AG09319 (cell line): ENCODE measurements around the gene BAZ1A.

ENCODE experiments used
- DNase-seq: peaks from one replicate; pipeline ENCODE4 v3.0.0-alpha.2; 2010; ENCODE audit warnings: low read depth; ENCODE audit errors: extremely low read depth
- TF ChIP-seq, protein P1 (sequence below): IDR thresholded peaks from 2 replicates; pipeline ENCODE4 v1.5.1; 2011; ENCODE audit warnings: low read depth, mild to moderate bottlenecking, inconsistent platforms, low read length, moderate library complexity

The BAZ1A gene

DNA sequence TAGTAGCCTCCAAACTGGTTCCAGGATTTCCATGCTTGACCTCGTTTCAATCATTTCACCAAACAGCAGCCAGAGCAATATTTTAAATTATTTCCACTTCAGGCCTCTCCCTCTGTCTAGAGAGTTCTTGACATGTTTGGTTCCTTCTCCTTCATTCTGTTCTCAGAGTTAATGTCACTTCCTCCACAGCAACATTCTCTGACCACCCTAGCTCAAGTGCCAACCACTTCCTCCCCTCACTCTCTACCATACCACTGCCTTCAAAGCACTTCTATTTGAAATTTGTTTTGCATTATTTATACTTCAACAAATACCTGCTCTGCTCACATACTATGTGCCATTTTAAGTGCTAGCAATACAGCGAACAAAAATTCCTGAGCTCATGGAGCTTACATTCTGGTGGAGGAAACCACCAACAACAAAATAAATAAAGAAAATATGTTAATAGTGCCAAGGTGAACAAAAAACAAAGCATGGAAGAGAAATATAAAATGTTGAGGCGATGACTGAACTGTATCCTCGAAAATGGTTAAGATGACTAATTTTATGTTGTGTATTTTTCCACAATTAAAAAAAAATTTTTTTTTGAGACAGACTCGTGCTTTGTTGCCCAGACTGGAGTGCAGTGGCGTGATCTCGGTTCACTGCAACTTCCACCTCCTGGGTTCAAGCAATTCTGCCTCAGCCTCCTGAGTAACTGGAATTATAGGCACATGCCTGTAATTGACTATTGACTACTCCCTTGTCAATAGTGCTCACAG lies 17.3 kb downstream of the BAZ1A start:
- TF ChIP-seq, protein P1, sequence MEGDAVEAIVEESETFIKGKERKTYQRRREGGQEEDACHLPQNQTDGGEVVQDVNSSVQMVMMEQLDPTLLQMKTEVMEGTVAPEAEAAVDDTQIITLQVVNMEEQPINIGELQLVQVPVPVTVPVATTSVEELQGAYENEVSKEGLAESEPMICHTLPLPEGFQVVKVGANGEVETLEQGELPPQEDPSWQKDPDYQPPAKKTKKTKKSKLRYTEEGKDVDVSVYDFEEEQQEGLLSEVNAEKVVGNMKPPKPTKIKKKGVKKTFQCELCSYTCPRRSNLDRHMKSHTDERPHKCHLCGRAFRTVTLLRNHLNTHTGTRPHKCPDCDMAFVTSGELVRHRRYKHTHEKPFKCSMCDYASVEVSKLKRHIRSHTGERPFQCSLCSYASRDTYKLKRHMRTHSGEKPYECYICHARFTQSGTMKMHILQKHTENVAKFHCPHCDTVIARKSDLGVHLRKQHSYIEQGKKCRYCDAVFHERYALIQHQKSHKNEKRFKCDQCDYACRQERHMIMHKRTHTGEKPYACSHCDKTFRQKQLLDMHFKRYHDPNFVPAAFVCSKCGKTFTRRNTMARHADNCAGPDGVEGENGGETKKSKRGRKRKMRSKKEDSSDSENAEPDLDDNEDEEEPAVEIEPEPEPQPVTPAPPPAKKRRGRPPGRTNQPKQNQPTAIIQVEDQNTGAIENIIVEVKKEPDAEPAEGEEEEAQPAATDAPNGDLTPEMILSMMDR, result no peak
- no peak for DNase-seq

DNA sequence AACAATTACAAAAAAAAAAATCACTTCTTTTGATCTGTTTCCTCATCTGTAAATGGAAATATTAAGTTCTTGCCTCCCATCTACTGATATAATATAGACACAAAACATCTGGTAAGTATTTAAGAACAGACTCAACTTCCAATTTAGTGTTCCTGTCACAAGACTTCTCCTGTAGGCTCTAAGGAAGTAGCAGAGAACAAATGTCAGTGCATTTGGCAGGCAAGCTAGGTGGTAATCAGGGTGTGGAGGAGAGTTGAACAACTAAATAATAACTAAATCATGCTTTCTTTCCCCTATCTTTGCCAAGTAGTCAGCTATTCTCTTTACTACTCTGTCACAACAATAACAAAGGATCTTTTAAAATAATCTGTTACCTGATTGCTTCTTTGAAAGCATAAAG lies 22.1 kb downstream of the BAZ1A start:
- TF ChIP-seq, protein P1, result no peak
- no peak for DNase-seq

DNA sequence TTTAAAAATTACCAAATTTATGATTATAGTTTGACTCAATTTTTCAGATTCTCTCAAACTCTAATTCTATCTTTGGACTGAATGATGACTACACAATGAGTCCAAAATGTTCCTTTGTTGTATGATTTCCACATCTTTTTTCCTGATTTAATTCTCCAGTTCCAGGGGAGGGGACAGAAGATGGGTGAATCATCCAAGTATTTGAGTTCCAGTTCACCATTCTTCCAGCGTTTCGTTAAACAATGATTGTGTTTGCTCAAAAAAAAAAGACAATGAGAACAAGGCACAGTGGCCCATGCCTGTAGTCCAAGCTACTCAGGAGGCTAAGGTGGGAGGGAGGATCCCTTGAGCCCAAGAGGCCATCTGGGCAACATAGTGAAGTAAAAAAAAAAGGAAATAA lies 23.8 kb downstream of the BAZ1A start:
- DNase-seq, result no peak
- TF ChIP-seq, protein P1, result no peak

DNA sequence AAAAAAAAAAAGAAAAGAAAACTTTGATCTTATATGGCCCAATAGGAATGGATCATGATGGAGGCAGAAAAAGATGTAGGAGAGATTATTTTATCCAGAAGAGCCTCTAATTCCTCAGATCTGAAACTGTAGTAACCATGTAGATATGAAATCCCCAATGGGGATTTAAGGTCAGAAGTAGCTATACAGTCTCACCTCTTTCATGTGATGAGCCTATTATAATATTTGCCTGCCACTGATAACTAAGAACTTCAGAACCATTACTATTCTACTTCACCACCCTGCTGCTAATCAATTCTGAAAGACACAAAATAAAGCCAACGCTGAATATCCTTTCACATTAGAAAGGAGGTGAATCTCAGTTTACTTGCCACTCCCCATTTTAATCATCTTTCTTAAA lies 29.3 kb downstream of the BAZ1A start:
- no peak for DNase-seq
- TF ChIP-seq, protein P1, result no peak

DNA sequence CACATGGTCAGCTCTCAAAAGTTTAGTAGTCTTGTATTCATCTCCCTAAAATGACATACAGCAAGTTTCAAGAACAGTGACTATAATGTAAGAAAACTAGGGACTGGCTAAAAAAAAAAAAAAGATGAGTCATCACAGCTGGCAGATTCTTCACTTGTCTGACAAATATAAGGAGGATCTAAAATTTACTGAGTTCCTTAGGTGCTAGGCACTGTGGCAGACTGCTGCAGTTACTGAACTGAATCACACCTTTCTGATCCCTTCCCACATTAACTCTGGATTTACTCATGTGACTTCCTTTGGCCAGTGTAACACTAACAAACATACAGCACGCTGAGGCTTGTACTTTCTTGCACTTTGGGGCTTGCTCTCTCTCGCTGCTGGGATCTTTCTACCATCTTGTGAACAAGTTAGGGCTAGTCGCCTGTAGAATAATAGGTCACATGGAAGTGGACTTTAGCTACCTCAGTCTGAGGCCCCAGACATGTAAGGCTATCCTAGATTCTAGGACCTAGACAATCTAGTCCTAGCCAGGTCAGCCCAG lies 32.1 kb downstream of the BAZ1A start:
- TF ChIP-seq, protein P1, result no peak
- DNase-seq, result peak; percentile 24

DNA sequence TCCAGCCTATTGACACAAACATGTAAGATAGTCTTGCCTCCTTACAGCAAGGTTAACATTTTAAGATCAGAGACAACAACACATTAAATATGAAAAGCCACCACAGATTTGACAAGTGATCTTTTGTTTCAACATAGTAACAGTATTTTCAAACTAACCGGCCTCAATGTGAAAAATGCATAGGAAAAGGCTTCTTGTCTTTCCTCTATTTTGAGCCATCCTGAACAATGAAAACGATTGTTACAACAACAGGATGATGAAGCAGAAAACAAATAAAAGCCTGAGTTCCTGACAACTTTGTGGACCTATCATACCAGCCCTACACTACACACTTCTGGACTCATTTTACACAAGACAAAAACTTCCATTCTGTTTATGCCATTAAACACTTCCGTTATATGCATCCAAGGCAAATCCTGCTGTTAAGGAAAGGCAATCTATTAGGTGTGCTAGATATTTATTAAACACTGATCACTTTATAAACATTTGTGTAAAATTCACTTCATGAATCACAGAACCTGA lies 37.3 kb downstream of the BAZ1A start:
- TF ChIP-seq, protein P1, result no peak
- no peak for DNase-seq

DNA sequence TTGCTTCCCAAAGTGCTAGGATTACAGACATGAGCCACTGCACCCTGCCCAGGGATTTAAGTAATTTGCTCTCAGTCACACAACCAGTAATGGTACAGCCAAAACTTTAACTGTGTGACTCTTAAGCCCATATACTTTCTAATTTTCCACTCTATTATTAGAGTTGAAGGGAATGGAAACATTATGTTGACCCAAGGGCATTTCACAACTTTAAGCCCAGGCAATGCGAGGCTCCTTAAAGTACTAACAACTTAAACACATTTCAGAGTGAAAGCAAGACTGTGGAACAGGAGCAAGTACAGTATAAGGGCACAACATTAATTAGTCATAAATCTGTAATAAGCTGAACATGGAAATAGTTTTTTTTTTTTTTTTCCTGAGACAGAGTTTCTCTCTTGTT lies 39.8 kb downstream of the BAZ1A start:
- no peak for DNase-seq
- TF ChIP-seq, protein P1, result no peak
